Lung (tissue), 12 donors: Measurements from ENCODE around the gene ANKLE1. TPM values are rescaled to one million over a fixed set of nuclear protein-coding genes. Genes with fewer than 3 reads are reported as not detected.

Experiments
- ATAC-seq: fragments of 200-7000 bp; cut with Tn5 transposase; one replicate; pipeline ENCODE4 v1.9.1; 2020; ENCODE audit warnings: moderate number of reproducible peaks; ENCODE audit not compliant: insufficient read depth, low FRiP score
- DNase-seq, 3 donors: peaks; one replicate each; pipeline ENCODE4 v3.0.0-alpha.2; 2013 to 2017
- H3K27ac ChIP-seq, 2 donors: one replicate each; pipeline ENCODE4 v1.5.1; 2013; ENCODE audit warnings: mild to moderate bottlenecking in 2 of 2, moderate library complexity in 2 of 2, control low read depth in 1 of 2, inconsistent platforms in 1 of 2, low read depth in 1 of 2, low read length in 1 of 2
- H3K27me3 ChIP-seq, 3 donors: one replicate each; pipeline ENCODE4 v1.5.1; 2013; ENCODE audit warnings: low read length in 2 of 3; ENCODE audit not compliant: control insufficient read depth in 3 of 3, insufficient read depth in 3 of 3
- H3K36me3 ChIP-seq, 4 donors: one replicate each; pipeline ENCODE4 v1.5.1; 2013; ENCODE audit warnings: low read length in 4 of 4, mild to moderate bottlenecking in 1 of 4, moderate library complexity in 1 of 4; ENCODE audit not compliant: control insufficient read depth in 4 of 4, insufficient read depth in 4 of 4
- H3K4me1 ChIP-seq, 5 donors: one replicate each; pipeline ENCODE4 v1.5.1; 2013; ENCODE audit warnings: low read length in 5 of 5, mild to moderate bottlenecking in 2 of 5, moderate library complexity in 1 of 5; ENCODE audit not compliant: control insufficient read depth in 5 of 5, insufficient read depth in 5 of 5
- H3K4me3 ChIP-seq: one replicate; pipeline ENCODE4 v1.5.1; 2013; ENCODE audit warnings: mild to moderate bottlenecking, control low read depth, moderate library complexity
- H3K9ac ChIP-seq, 2 donors: one replicate each; pipeline ENCODE4 v1.5.1; 2013; ENCODE audit warnings: low read length in 2 of 2, control low read depth in 1 of 2; ENCODE audit not compliant: insufficient read depth in 1 of 2
- H3K9me3 ChIP-seq, 4 donors: one replicate each; pipeline ENCODE4 v1.5.1; 2013; ENCODE audit warnings: low read length in 3 of 4, mild to moderate bottlenecking in 1 of 4, moderate library complexity in 1 of 4; ENCODE audit not compliant: control insufficient read depth in 4 of 4, insufficient read depth in 3 of 4
- CTCF ChIP-seq: IDR thresholded peaks from 2 replicates; pipeline ENCODE4 v1.5.1; 2012; ENCODE audit warnings: mild to moderate bottlenecking; ENCODE audit errors: control extremely low read depth, extremely low read depth
- WGBS, 2 donors: extraction: QIAGEN DNeasy Blood & Tissue Kit; methylation state at CpG; one replicate each; pipeline ENCODE4 v1.1.7; 2013; 5-methylcytosine and 5-hydroxymethylcytosine counted together
- polyA plus RNA-seq, 2 donors: library from polyadenylated mRNA; stranded (reverse); fragments of 200-250 nt; gene quantifications; one replicate each; pipeline ENCODE4 v1.2.1, GENCODE V29; 2013
- total RNA-seq, 2 donors: library from RNA; depleted of rRNA in 1 of 2; stranded (reverse); fragments of >200 nt in 1 of 2; gene quantifications; one replicate each; pipeline ENCODE4 v1.2.1, GENCODE V29; 2014 to 2021
- donor health status: control.
- donor health status: control.
- donor health status: Bipolar disorder and iron deficiency.
- donor health status: healthy.
- donor health status: DM: yes; HTN: yes; CAD: no.

ANKLE1 gene
- total and polyA plus RNA-seq, 4 donors: 0.43 to 1.6 (median 1.0) TPM

- DNase-seq (no peak), ATAC-seq (no peak)
- WGBS, 2 donors: 88 to 91% methylated on average over 19 of the region's 19 CpGs
Observed at GRCh38 chr19:17321655-17322489, 40.2 kb downstream of the ANKLE1 start.

GRCh38 chr19:17322854-17323253, 41.2 kb downstream of the ANKLE1 start:
- no peaks in the 10 kb centered on the region for H3K27me3 ChIP-seq
- H3K4me1 ChIP-seq: peaks cover 0 to 6% (median 0%) of the 10 kb centered on the region in 5 donors
- H3K4me3 ChIP-seq: no peak overlapping the region
- peaks cover 0 to 2% (median 0%) of the 10 kb centered on the region in 4 donors for H3K9me3 ChIP-seq
- TF ChIP-seq CTCF: no peak
- peaks cover 0 to 41% (median 8%) of the 10 kb centered on the region in 4 donors for H3K36me3 ChIP-seq
- H3K9ac ChIP-seq: no peak overlapping the region
- peak overlapping the region in 1 of 2 donors; percentile 8 for H3K27ac ChIP-seq
- DNase-seq (peak in 2 of 3 donors; percentile 36 to 44), ATAC-seq (no peak)
- 77% methylated on average over 10 of the region's 10 CpGs for WGBS, 2 donors

More at GRCh38 chr19:17321655-17322489, 40.2 kb downstream of the ANKLE1 start:
- Histone ChIP-seq H3K9me3 (peaks cover 0 to 2% (median 0%) of the 10 kb centered on the region in 4 donors), H3K4me1 (peaks cover 0 to 6% (median 0%) of the 10 kb centered on the region in 5 donors), H3K9ac (no peak overlapping the region), H3K4me3 (no peak overlapping the region), H3K27me3 (no peaks in the 10 kb centered on the region), H3K36me3 (peaks cover 0 to 40% (median 8%) of the 10 kb centered on the region in 4 donors), H3K27ac (no peak overlapping the region)
- TF ChIP-seq CTCF: no peak

- no peaks in the 10 kb centered on the region for H3K27me3 ChIP-seq
- H3K36me3 ChIP-seq: peaks cover 0 to 41% (median 8%) of the 10 kb centered on the region in 4 donors
- peaks cover 0 to 6% (median 0%) of the 10 kb centered on the region in 5 donors for H3K4me1 ChIP-seq
- H3K9me3 ChIP-seq: peaks cover 0 to 2% (median 0%) of the 10 kb centered on the region in 4 donors
- no peak for DNase-seq
- H3K27ac ChIP-seq: no peak overlapping the region
- no peak for ATAC-seq
- no peak for TF ChIP-seq CTCF
- no peak overlapping the region for H3K9ac ChIP-seq
- H3K4me3 ChIP-seq: no peak overlapping the region
- 36 to 47% methylated on average over 44 to 56 of the region's 56 CpGs for WGBS, 2 donors
Observed at GRCh38 chr19:17323300-17323963, 41.7 kb downstream of the ANKLE1 start.
